Measurements from ENCODE around the gene SORCS2. TPM values are rescaled to one million over a fixed set of nuclear protein-coding genes. Genes with fewer than 3 reads are reported as not detected.

Gene SORCS2
- total RNA-seq, 4 donors from 2014 or later: 0.48 to 1.8 (median 0.68) TPM; not detected in 1

- Histone ChIP-seq H3K27ac (peak overlapping the region in 3 of 4 donors; percentile 34 to 77 (median 64)), H3K4me3 (no peak overlapping the region), H3K9me3 (no peaks in the 10 kb centered on the region), H3K36me3 (peaks cover 0 to 4% (median 0%) of the 10 kb centered on the region in 4 donors), H3K27me3 (no peaks in the 10 kb centered on the region), H3K4me1 (peaks cover 0 to 45% (median 20%) of the 10 kb centered on the region in 4 donors)
- in situ Hi-C loops (cut with MboI; ENCODE audit: low pct_ligation_motif_present in 1 of 4, low pct_unique_long_range_greater_than_20kb in 1 of 4, low sequenced_read_pairs in 3 of 4) (no loop called here), intact Hi-C loops (cut with DNase I; ENCODE audit: low total_unique reads) (no loop called here)
- 70 to 84% methylated on average over 5 to 17 of the region's 17 CpGs for WGBS, 2 donors (ENCODE audit: low coverage in 1 of 2)
- no peak for TF ChIP-seq EP300 (IDR thresholded peaks at IDR 0.05; ENCODE audit: low read depth)
- no peak for TF ChIP-seq CTCF (IDR thresholded peaks at IDR 0.05)
- no peak for TF ChIP-seq POLR2AphosphoS5 (IDR thresholded peaks at IDR 0.05)
- TF ChIP-seq POLR2A (IDR thresholded peaks at IDR 0.05): no peak
- no peak for DNase-seq
These were observed 589.7 kb downstream of the SORCS2 start for GRCh38 chr4:7781993-7782392.

GRCh38 chr4:7782783-7783182 is 590.4 kb downstream of the SORCS2 start:
- no peaks in the 10 kb centered on the region for H3K9me3 ChIP-seq
- DNase-seq: no peak
- peaks cover 0 to 41% (median 17%) of the 10 kb centered on the region in 4 donors for H3K4me1 ChIP-seq
- intact Hi-C loops (cut with DNase I; ENCODE audit: low total_unique reads): no loop called here
- H3K36me3 ChIP-seq: peaks cover 0 to 4% (median 0%) of the 10 kb centered on the region in 4 donors
- 45 to 53% methylated on average over 5 to 8 of the region's 8 CpGs for WGBS, 2 donors (ENCODE audit: low coverage in 1 of 2)
- in situ Hi-C loops (cut with MboI; ENCODE audit: low pct_ligation_motif_present in 1 of 4, low pct_unique_long_range_greater_than_20kb in 1 of 4, low sequenced_read_pairs in 3 of 4): no loop called here
- H3K27ac ChIP-seq: peak overlapping the region; percentile 20 to 64 (median 54)
- H3K4me3 ChIP-seq: no peak overlapping the region
- TF ChIP-seq POLR2A (IDR thresholded peaks at IDR 0.05) (no peak), EP300 (IDR thresholded peaks at IDR 0.05; ENCODE audit: low read depth) (no peak), CTCF (IDR thresholded peaks at IDR 0.05) (no peak), POLR2AphosphoS5 (IDR thresholded peaks at IDR 0.05) (no peak)
- H3K27me3 ChIP-seq: no peaks in the 10 kb centered on the region

DNA sequence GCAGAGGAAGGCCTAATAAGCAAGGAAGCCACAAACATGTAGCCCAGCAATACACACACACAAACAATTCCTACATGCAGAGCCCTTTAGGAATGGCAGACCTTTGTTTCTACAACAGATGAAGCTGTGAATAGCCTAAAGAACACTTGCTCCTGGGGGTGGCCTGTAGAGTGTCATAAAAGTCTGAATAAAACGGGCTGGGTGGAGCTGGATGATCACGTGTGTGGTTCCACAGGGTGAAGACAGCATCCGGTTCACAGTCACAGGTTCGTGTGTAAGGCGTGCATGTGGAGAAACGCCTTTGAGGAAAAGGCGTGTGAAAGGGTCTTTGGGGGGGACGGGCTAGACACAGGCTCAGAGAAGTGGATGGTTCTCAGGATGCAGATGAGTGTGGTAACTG is 591.2 kb downstream of the SORCS2 start:
- TF ChIP-seq POLR2AphosphoS5 (IDR thresholded peaks at IDR 0.05) (peak in 1 of 3 donors; percentile 29), POLR2A (IDR thresholded peaks at IDR 0.05) (no peak), EP300 (IDR thresholded peaks at IDR 0.05; ENCODE audit: low read depth) (no peak), CTCF (IDR thresholded peaks at IDR 0.05) (no peak)
- no peak overlapping the region for H3K4me3 ChIP-seq
- peak; percentile 60 for DNase-seq
- H3K9me3 ChIP-seq: no peaks in the 10 kb centered on the region
- H3K27ac ChIP-seq: peak overlapping the region; percentile 20 to 64 (median 54)
- peaks cover 0 to 2% (median 0%) of the 10 kb centered on the region in 4 donors for H3K36me3 ChIP-seq
- in situ Hi-C loops (cut with MboI; ENCODE audit: low pct_ligation_motif_present in 1 of 4, low pct_unique_long_range_greater_than_20kb in 1 of 4, low sequenced_read_pairs in 3 of 4): no loop called here
- no peaks in the 10 kb centered on the region for H3K27me3 ChIP-seq
- WGBS, 2 donors (ENCODE audit: low coverage in 1 of 2): 48 to 60% methylated on average over 1 to 8 of the region's 8 CpGs
- intact Hi-C loops (cut with DNase I; ENCODE audit: low total_unique reads): no loop called here
- peaks cover 0 to 41% (median 17%) of the 10 kb centered on the region in 4 donors for H3K4me1 ChIP-seq

GRCh38 chr4:7784131-7784870 is 592.0 kb downstream of the SORCS2 start:
- peaks cover 0 to 41% (median 16%) of the 10 kb centered on the region in 4 donors for H3K4me1 ChIP-seq
- DNase-seq: no peak
- no peaks in the 10 kb centered on the region for H3K9me3 ChIP-seq
- H3K36me3 ChIP-seq: no peaks in the 10 kb centered on the region
- in situ Hi-C loops (cut with MboI; ENCODE audit: low pct_ligation_motif_present in 1 of 4, low pct_unique_long_range_greater_than_20kb in 1 of 4, low sequenced_read_pairs in 3 of 4) (no loop called here), intact Hi-C loops (cut with DNase I; ENCODE audit: low total_unique reads) (no loop called here)
- no peaks in the 10 kb centered on the region for H3K27me3 ChIP-seq
- peak overlapping the region; percentile 20 to 64 (median 54) for H3K27ac ChIP-seq
- no peak overlapping the region for H3K4me3 ChIP-seq
- WGBS, 2 donors (ENCODE audit: low coverage in 1 of 2): 90 to 100% methylated on average over 1 to 14 of the region's 14 CpGs
- TF ChIP-seq EP300 (IDR thresholded peaks at IDR 0.05; ENCODE audit: low read depth): no peak
- TF ChIP-seq POLR2AphosphoS5 (IDR thresholded peaks at IDR 0.05): no peak
- TF ChIP-seq CTCF (IDR thresholded peaks at IDR 0.05): no peak
- no peak for TF ChIP-seq POLR2A (IDR thresholded peaks at IDR 0.05)
